HEK293 (cell line): ENCODE measurements around the gene CPLX3.

ENCODE experiments used
- EGR2 ChIP-seq: fragments of 450-650 bp; formaldehyde crosslinking; IDR thresholded peaks from 2 replicates; pipeline ENCODE4 v1.5.1; 2016; ENCODE audit warnings: low read depth, missing biosample characterization, missing genetic modification characterization
- GLIS2 ChIP-seq: fragments of 450-650 bp; formaldehyde crosslinking; IDR thresholded peaks from 2 replicates; pipeline ENCODE4 v1.5.1; 2016; ENCODE audit warnings: missing biosample characterization, missing genetic modification characterization
- KLF1 ChIP-seq: fragments of 450-650 bp; formaldehyde crosslinking; IDR thresholded peaks from 2 replicates; pipeline ENCODE4 v1.5.1; 2016; ENCODE audit warnings: missing biosample characterization, missing genetic modification characterization
- KLF8 ChIP-seq: fragments of 450-650 bp; formaldehyde crosslinking; IDR thresholded peaks from 2 replicates; pipeline ENCODE4 v1.5.1; 2016; ENCODE audit warnings: missing biosample characterization, missing genetic modification characterization
- SCRT2 ChIP-seq: fragments of 450-650 bp; formaldehyde crosslinking; IDR thresholded peaks from 2 replicates; pipeline ENCODE4 v1.5.1; 2016; ENCODE audit warnings: missing biosample characterization, missing genetic modification characterization
- SP3 ChIP-seq: fragments of 450-650 bp; formaldehyde crosslinking; IDR thresholded peaks from 2 replicates; pipeline ENCODE4 v1.5.1; 2016; ENCODE audit warnings: missing biosample characterization, missing genetic modification characterization
- TRIM28 ChIP-seq: IDR thresholded peaks from 2 replicates; pipeline ENCODE4 v1.6.1; 2011; ENCODE audit warnings: low read length, control low read depth, borderline replicate concordance
- ZFP37 ChIP-seq: fragments of 450-650 bp; formaldehyde crosslinking; IDR thresholded peaks from 2 replicates; pipeline ENCODE4 v1.5.1; 2016; ENCODE audit warnings: missing biosample characterization, missing genetic modification characterization
- ZFP69B ChIP-seq: fragments of 450-650 bp; formaldehyde crosslinking; IDR thresholded peaks from 2 replicates; pipeline ENCODE4 v1.5.1; 2016; ENCODE audit warnings: missing biosample characterization, missing genetic modification characterization
- ZNF114 ChIP-seq: fragments of 450-650 bp; formaldehyde crosslinking; IDR thresholded peaks from 2 replicates; pipeline ENCODE4 v1.5.0; 2017; ENCODE audit warnings: missing biosample characterization, missing genetic modification characterization
- ZNF2 ChIP-seq: fragments of 450-650 bp; formaldehyde crosslinking; IDR thresholded peaks from 2 replicates; pipeline ENCODE4 v1.5.1; 2016; ENCODE audit warnings: missing biosample characterization, missing genetic modification characterization
- ZNF24 ChIP-seq: fragments of 450-650 bp; formaldehyde crosslinking; IDR thresholded peaks from 2 replicates; pipeline ENCODE4 v1.5.1; 2016; ENCODE audit warnings: missing biosample characterization, missing genetic modification characterization
- ZNF423 ChIP-seq: fragments of 450-650 bp; formaldehyde crosslinking; IDR thresholded peaks from 2 replicates; pipeline ENCODE4 v1.5.1; 2016; ENCODE audit warnings: missing biosample characterization, missing genetic modification characterization
- ZNF529 ChIP-seq: fragments of 450-650 bp; formaldehyde crosslinking; IDR thresholded peaks from 2 replicates; pipeline ENCODE4 v1.5.1; 2017; ENCODE audit warnings: missing genetic modification characterization, missing biosample characterization; ENCODE audit not compliant: insufficient replicate concordance
- ZNF600 ChIP-seq: fragments of 450-650 bp; formaldehyde crosslinking; IDR thresholded peaks from 2 replicates; pipeline ENCODE4 v1.5.1; 2016; ENCODE audit warnings: missing biosample characterization, missing genetic modification characterization
- ZNF791 ChIP-seq: fragments of 450-650 bp; formaldehyde crosslinking; IDR thresholded peaks from 2 replicates; pipeline ENCODE4 v1.5.1; 2016; ENCODE audit warnings: missing biosample characterization, missing genetic modification characterization
- TF ChIP-seq, protein P1 (sequence below): fragments of 450-650 bp; formaldehyde crosslinking; IDR thresholded peaks from 2 replicates; pipeline ENCODE4 v1.5.1; 2016; ENCODE audit warnings: missing biosample characterization, missing genetic modification characterization
- TF ChIP-seq, protein P2 (sequence below): fragments of 450-650 bp; formaldehyde crosslinking; IDR thresholded peaks from 2 replicates; pipeline ENCODE4 v1.5.1; 2016; ENCODE audit warnings: missing biosample characterization, missing genetic modification characterization
- TF ChIP-seq, protein P3 (sequence below): fragments of 450-650 bp; formaldehyde crosslinking; IDR thresholded peaks from 2 replicates; pipeline ENCODE4 v1.5.0; 2017; ENCODE audit warnings: missing biosample characterization, missing genetic modification characterization, borderline replicate concordance
- TF ChIP-seq, protein P4 (sequence below): fragments of 450-650 bp; formaldehyde crosslinking; IDR thresholded peaks from 2 replicates; pipeline ENCODE4 v1.5.1; 2016; ENCODE audit warnings: missing biosample characterization, missing genetic modification characterization
- TF ChIP-seq, protein P5 (sequence below): fragments of 450-650 bp; formaldehyde crosslinking; IDR thresholded peaks from 2 replicates; pipeline ENCODE4 v1.5.1; 2016; ENCODE audit warnings: missing biosample characterization, missing genetic modification characterization
- TF ChIP-seq, protein P6 (sequence below): fragments of 450-650 bp; formaldehyde crosslinking; IDR thresholded peaks from 2 replicates; pipeline ENCODE4 v1.5.1; 2017; ENCODE audit warnings: missing biosample characterization, missing genetic modification characterization
- TF ChIP-seq, protein P7 (sequence below): fragments of 450-650 bp; formaldehyde crosslinking; conservative IDR thresholded peaks from 2 replicates; pipeline ENCODE4 v1.5.1; 2016; ENCODE audit warnings: low read depth, missing biosample characterization, missing genetic modification characterization

CPLX3 gene

DNA sequence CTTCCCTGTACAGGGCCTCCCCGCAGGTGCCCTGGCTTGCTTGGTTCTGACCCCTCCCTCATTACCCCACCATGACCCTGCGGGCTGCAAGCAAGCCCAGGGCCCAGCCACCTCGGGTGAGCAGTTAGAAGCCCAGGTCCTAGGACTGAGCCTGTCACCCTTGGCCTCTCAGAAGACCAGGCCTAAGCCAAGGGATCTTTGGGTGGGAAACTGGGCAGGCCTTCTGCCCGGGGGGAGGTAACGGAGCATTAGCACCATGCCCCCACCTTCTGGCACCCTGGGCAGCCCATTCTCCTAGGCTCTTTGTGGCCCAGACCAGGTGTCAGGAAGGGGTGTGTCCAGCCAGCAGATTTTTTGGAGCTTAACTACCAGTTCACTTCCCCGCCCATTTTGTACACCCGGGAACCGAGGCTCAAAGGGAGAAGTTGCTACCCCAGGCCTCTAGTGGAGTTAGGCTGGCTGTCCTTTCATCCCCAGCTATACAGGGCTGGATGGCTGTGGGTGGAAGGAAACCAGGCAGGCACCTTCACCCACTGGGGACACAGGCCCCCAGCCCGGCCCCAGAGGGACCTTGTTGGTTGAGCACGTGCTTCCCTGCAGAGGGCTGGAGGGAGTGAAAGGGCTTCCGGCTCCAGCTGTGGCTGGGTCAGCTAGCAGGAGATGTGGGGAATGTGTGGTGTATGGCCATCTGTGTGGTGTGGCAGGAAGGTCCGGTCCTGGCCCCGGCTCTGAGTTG, 43.2 kb upstream of the CPLX3 start (continued):
- TF ChIP-seq, protein P1, sequence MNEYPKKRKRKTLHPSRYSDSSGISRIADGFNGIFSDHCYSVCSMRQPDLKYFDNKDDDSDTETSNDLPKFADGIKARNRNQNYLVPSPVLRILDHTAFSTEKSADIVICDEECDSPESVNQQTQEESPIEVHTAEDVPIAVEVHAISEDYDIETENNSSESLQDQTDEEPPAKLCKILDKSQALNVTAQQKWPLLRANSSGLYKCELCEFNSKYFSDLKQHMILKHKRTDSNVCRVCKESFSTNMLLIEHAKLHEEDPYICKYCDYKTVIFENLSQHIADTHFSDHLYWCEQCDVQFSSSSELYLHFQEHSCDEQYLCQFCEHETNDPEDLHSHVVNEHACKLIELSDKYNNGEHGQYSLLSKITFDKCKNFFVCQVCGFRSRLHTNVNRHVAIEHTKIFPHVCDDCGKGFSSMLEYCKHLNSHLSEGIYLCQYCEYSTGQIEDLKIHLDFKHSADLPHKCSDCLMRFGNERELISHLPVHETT (tag by site-specific recombination), result no peak
- no peak for TF ChIP-seq ZNF423 (tag by site-specific recombination)
- TF ChIP-seq SCRT2 (tag by site-specific recombination), result no peak
- TF ChIP-seq ZNF24 (tag by site-specific recombination), result no peak
- TF ChIP-seq SP3, result peak; percentile 61; the same call in 1 of the 2 replicates
- TF ChIP-seq ZFP69B, result peak; percentile 37; the same call in 1 of the 2 replicates
- TF ChIP-seq, protein P2, sequence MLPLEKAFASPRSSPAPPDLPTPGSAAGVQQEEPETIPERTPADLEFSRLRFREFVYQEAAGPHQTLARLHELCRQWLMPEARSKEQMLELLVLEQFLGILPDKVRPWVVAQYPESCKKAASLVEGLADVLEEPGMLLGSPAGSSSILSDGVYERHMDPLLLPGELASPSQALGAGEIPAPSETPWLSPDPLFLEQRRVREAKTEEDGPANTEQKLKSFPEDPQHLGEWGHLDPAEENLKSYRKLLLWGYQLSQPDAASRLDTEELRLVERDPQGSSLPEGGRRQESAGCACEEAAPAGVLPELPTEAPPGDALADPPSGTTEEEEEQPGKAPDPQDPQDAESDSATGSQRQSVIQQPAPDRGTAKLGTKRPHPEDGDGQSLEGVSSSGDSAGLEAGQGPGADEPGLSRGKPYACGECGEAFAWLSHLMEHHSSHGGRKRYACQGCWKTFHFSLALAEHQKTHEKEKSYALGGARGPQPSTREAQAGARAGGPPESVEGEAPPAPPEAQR, result no peak
- TF ChIP-seq, protein P3, sequence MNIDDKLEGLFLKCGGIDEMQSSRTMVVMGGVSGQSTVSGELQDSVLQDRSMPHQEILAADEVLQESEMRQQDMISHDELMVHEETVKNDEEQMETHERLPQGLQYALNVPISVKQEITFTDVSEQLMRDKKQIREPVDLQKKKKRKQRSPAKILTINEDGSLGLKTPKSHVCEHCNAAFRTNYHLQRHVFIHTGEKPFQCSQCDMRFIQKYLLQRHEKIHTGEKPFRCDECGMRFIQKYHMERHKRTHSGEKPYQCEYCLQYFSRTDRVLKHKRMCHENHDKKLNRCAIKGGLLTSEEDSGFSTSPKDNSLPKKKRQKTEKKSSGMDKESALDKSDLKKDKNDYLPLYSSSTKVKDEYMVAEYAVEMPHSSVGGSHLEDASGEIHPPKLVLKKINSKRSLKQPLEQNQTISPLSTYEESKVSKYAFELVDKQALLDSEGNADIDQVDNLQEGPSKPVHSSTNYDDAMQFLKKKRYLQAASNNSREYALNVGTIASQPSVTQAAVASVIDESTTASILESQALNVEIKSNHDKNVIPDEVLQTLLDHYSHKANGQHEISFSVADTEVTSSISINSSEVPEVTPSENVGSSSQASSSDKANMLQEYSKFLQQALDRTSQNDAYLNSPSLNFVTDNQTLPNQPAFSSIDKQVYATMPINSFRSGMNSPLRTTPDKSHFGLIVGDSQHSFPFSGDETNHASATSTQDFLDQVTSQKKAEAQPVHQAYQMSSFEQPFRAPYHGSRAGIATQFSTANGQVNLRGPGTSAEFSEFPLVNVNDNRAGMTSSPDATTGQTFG (tag by site-specific recombination), result no peak
- TF ChIP-seq, protein P4, sequence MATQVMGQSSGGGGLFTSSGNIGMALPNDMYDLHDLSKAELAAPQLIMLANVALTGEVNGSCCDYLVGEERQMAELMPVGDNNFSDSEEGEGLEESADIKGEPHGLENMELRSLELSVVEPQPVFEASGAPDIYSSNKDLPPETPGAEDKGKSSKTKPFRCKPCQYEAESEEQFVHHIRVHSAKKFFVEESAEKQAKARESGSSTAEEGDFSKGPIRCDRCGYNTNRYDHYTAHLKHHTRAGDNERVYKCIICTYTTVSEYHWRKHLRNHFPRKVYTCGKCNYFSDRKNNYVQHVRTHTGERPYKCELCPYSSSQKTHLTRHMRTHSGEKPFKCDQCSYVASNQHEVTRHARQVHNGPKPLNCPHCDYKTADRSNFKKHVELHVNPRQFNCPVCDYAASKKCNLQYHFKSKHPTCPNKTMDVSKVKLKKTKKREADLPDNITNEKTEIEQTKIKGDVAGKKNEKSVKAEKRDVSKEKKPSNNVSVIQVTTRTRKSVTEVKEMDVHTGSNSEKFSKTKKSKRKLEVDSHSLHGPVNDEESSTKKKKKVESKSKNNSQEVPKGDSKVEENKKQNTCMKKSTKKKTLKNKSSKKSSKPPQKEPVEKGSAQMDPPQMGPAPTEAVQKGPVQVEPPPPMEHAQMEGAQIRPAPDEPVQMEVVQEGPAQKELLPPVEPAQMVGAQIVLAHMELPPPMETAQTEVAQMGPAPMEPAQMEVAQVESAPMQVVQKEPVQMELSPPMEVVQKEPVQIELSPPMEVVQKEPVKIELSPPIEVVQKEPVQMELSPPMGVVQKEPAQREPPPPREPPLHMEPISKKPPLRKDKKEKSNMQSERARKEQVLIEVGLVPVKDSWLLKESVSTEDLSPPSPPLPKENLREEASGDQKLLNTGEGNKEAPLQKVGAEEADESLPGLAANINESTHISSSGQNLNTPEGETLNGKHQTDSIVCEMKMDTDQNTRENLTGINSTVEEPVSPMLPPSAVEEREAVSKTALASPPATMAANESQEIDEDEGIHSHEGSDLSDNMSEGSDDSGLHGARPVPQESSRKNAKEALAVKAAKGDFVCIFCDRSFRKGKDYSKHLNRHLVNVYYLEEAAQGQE (tag by site-specific recombination), result no peak
- TF ChIP-seq EGR2 (tag by site-specific recombination), result no peak
- peak; percentile 66 for TF ChIP-seq KLF1
- no peak for TF ChIP-seq ZNF600 (tag by site-specific recombination)
- TF ChIP-seq, protein P5, sequence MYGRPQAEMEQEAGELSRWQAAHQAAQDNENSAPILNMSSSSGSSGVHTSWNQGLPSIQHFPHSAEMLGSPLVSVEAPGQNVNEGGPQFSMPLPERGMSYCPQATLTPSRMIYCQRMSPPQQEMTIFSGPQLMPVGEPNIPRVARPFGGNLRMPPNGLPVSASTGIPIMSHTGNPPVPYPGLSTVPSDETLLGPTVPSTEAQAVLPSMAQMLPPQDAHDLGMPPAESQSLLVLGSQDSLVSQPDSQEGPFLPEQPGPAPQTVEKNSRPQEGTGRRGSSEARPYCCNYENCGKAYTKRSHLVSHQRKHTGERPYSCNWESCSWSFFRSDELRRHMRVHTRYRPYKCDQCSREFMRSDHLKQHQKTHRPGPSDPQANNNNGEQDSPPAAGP (tag by site-specific recombination), result no peak; the same call in 1 of the 2 replicates
- TF ChIP-seq ZNF791 (tag by site-specific recombination), result no peak
- TF ChIP-seq ZNF114 (tag by site-specific recombination), result no peak
- TF ChIP-seq KLF8 (tag by site-specific recombination), result no peak
- TF ChIP-seq, protein P6, sequence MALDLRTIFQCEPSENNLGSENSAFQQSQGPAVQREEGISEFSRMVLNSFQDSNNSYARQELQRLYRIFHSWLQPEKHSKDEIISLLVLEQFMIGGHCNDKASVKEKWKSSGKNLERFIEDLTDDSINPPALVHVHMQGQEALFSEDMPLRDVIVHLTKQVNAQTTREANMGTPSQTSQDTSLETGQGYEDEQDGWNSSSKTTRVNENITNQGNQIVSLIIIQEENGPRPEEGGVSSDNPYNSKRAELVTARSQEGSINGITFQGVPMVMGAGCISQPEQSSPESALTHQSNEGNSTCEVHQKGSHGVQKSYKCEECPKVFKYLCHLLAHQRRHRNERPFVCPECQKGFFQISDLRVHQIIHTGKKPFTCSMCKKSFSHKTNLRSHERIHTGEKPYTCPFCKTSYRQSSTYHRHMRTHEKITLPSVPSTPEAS, result no peak
- TF ChIP-seq ZNF2 (tag by site-specific recombination), result no peak
- no peak for TF ChIP-seq ZNF529
- no peak for TF ChIP-seq ZFP37
- TF ChIP-seq, protein P7, sequence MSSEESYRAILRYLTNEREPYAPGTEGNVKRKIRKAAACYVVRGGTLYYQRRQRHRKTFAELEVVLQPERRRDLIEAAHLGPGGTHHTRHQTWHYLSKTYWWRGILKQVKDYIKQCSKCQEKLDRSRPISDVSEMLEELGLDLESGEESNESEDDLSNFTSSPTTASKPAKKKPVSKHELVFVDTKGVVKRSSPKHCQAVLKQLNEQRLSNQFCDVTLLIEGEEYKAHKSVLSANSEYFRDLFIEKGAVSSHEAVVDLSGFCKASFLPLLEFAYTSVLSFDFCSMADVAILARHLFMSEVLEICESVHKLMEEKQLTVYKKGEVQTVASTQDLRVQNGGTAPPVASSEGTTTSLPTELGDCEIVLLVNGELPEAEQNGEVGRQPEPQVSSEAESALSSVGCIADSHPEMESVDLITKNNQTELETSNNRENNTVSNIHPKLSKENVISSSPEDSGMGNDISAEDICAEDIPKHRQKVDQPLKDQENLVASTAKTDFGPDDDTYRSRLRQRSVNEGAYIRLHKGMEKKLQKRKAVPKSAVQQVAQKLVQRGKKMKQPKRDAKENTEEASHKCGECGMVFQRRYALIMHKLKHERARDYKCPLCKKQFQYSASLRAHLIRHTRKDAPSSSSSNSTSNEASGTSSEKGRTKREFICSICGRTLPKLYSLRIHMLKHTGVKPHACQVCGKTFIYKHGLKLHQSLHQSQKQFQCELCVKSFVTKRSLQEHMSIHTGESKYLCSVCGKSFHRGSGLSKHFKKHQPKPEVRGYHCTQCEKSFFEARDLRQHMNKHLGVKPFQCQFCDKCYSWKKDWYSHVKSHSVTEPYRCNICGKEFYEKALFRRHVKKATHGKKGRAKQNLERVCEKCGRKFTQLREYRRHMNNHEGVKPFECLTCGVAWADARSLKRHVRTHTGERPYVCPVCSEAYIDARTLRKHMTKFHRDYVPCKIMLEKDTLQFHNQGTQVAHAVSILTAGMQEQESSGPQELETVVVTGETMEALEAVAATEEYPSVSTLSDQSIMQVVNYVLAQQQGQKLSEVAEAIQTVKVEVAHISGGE (tag by site-specific recombination), result peak; percentile 46
- TF ChIP-seq GLIS2 (tag by site-specific recombination), result peak; percentile 61
- TF ChIP-seq TRIM28, result no peak
